HG03139 (cell line): Measurements from ENCODE around the gene ANKRD33B.
"Not testable (repeated sequence)": the region's sequence is repeated elsewhere in the genome, so short reads cannot be mapped to it uniquely, and the experiment has no call there.

ENCODE experiments used
- ATAC-seq: cut with Tn5 transposase; IDR thresholded peaks from one replicate; pipeline ENCODE4 v1.9.1; 2021; ENCODE audit not compliant: unreplicated experiment

The ANKRD33B gene

GRCh38 chr5:10633271-10634049 is 69.6 kb downstream of the ANKRD33B start:
- ATAC-seq: no peak

GRCh38 chr5:10634050-10634449 is 70.2 kb downstream of the ANKRD33B start:
- no peak for ATAC-seq

GRCh38 chr5:10634562-10634961 is 70.7 kb downstream of the ANKRD33B start:
- ATAC-seq: no peak

DNA sequence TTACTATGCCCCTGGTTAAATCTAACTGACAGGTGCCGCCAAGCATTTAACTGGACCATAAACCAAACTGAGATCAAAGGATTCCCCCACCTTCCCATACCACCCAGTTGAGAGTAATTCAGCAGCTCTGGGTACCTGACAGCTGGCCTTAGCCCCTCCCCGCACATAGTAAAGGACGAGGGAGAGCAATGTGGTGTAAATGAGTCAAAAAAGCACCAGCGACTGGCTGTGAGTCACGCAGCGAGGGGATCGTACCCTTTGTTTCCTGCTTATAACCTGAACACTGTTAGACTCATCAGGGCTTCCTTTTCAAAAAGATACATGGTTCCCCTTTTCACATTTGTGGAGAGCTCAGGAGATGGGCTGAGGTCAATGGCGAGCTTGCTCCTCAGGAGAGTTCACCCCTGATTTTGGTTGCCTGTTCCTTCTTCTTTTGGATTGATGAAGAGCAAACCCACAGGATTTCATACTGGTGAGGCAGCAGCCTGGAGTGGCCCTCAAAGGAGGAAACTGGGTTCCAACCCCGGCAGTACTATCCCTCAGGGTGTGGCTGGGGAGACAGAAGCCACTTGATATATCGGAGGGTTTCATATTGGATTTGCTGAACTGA is 71.5 kb downstream of the ANKRD33B start:
- peak; percentile 73 for ATAC-seq

- no peak for ATAC-seq
Measured at GRCh38 chr5:10635867-10636350, 72.0 kb downstream of the ANKRD33B start.

GRCh38 chr5:10636363-10637142 is 72.7 kb downstream of the ANKRD33B start:
- no peak for ATAC-seq

DNA sequence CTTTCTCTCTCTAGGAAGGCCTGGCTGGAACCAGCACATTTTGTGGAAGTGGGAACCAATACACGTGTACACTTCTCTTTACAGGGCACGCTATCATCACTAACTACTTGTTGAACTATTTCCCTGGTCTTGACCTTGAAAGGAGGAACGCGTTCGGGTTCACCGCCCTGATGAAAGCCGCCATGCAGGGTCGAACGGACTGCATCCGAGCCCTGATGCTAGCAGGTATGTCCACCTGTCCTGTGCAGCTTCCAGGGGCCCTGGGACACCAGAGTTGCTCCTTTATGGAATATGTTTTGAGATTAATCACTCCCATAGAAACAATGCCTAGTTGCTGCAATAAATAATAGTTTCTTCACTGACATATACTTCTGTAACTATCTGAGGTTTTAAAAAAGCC is 74.1 kb downstream of the ANKRD33B start:
- no peak for ATAC-seq

- not testable (repeated sequence) for ATAC-seq
Measured at GRCh38 chr5:10638723-10639122, 74.9 kb downstream of the ANKRD33B start.

DNA sequence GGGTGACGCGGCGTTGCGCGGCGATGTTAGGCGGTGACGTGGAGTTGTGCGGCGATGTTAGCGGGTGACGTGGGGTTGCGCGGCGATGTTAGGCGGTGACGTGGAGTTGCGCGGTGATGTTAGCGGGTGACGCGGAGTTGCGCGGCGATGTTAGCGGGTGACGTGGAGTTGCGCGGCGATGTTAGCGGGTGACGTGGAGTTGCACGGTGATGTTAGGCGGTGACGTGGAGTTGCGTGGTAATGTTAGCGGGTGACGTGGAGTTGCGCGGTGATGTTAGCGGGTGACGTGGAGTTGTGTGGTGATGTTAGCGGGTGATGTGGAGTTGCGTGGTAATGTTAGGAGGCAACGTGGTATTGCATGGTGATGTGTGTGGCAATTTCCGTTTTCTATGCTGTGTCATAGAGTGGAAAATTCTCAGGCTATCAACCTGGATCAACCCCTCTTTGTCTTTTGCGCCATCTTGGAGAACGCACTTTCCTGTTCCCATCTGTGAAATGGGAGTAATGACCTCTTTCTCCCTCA is 76.0 kb downstream of the ANKRD33B start:
- ATAC-seq: no peak

DNA sequence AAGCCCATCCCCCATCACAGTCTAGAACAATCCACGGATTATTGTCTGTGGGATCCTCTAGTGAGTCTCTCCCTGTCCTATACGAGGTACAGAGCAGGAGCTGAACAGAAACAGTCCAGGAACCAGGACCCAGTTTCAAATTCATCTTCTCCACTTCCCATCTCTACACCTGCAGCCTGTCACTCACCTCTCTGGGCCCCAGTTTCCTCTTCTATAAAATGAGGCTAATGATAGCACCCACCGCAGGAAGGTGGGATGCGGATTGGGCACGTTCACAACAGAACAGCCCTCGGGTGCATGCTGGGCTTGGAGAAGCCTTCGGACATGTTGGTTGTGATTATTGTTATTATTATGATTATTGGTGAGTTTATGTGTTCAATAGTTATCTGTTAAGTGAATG is 78.5 kb downstream of the ANKRD33B start:
- no peak for ATAC-seq

GRCh38 chr5:10644192-10644591 is 80.3 kb downstream of the ANKRD33B start:
- ATAC-seq: no peak

- no peak for ATAC-seq
Measured at GRCh38 chr5:10645146-10645545, 81.3 kb downstream of the ANKRD33B start.

GRCh38 chr5:10645671-10646070 is 81.8 kb downstream of the ANKRD33B start:
- no peak for ATAC-seq

DNA sequence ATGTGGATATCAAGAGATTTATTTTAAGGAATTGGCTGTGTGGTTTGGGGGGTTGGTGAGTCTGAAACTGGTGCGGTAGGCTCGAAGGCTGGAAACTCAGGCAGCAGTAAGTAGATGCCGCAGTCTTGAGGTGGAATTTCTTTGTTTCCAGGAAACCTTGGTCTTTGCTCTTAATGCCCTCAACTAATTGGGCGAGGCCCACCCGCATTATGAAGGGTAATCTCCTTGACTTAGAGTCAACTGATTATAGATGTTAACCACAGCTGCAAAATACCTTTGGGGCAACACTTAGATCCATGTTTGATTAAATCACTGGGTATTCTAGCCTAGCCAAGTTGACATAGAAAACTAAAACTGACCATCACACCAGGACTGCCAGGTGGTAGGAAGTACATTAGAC is 83.8 kb downstream of the ANKRD33B start:
- no peak for ATAC-seq

- ATAC-seq: no peak
Measured at GRCh38 chr5:10648806-10649665, 85.2 kb downstream of the ANKRD33B start.

DNA sequence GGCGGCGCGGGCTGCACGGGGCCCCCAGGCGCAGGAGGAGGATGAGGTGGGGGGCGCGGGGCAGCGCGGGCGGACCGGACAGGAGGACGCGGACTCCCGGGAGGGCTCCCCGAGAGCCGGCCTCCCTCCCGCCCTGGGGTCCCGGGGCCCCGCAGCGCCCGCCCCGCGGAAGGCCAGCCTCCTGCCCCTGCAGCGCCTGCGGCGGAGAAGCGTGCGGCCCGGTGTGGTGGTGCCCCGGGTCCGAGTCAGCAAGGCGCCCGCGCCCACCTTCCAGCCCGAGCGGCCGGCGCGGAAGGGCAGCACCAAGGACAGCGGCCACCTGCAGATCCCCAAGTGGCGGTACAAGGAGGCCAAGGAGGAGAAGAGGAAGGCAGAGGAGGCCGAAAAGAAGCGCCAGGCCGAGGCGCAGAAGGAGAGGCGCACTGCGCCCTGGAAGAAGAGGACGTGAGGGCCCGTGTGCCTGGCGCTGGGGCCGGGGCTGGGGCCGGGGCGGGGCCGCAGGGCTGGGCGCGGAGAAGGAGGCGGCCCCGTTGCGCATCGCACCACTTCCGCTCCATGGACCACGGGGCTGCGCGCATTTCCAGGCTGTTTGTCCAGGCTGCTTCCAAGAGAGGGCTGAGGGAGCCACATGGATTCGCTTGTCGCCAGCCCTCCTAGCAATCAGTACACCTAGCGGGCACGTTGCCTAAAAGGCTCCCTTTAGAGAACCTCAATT is 86.0 kb downstream of the ANKRD33B start:
- no peak for ATAC-seq

- no peak for ATAC-seq
Measured at GRCh38 chr5:10652151-10652550, 88.3 kb downstream of the ANKRD33B start.

- no peak for ATAC-seq
Measured at GRCh38 chr5:10652606-10653005, 88.7 kb downstream of the ANKRD33B start.

- no peak for ATAC-seq
Measured at GRCh38 chr5:10653043-10653442, 89.2 kb downstream of the ANKRD33B start.
